ENCODE data around the gene SMG9. TPM values are rescaled to one million over a fixed set of nuclear protein-coding genes. Genes with fewer than 3 reads are reported as not detected.

SMG9 gene
- total and polyA plus RNA-seq, 2 of the 13 experiments (the other 11 are each of a cell fraction or from before 2014, with no cell fraction given) = 16.1 to 18.7 TPM

DNA sequence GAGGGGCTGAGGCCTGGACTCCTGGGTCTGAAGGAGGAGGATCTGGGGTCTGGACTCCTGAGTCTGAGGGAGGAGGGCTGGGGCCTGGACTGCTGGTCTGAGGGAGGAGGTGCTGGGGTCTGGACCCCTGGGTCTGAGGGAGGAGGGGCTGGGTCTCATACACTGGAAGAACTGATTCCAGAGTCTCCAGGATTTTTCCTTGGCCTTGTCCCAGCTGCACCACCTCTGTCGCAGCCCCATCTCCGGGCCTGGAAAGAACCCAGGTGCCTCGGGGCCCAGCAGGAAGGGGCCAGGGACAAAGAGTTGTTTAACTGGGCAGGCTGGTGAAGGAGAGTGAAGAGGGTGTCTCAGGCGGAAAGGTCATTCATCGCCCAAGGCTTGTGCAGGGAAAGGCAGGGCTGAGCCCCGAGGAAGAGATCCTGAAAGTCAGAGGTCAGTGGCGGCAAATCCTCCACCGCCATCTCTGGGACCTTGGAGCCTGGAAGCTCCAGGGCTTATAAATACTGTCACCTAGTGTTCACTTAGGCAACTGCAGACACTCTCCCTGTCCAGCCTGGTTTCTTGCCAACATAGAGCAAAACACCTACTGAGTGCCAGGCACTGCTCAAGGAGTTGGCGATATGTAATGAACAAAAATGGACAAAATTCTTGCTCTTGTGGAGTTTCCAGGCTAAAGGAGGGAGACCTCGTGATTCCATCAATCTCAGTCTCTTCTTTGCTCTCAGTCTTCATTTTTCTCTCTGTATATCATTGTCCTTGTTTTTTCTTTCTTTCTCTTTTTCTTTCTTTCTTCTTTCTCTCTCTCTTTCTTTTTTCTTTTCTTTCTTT lies 30.4 kb upstream of the SMG9 start (continued):
- TF ChIP-seq, protein P1, sequence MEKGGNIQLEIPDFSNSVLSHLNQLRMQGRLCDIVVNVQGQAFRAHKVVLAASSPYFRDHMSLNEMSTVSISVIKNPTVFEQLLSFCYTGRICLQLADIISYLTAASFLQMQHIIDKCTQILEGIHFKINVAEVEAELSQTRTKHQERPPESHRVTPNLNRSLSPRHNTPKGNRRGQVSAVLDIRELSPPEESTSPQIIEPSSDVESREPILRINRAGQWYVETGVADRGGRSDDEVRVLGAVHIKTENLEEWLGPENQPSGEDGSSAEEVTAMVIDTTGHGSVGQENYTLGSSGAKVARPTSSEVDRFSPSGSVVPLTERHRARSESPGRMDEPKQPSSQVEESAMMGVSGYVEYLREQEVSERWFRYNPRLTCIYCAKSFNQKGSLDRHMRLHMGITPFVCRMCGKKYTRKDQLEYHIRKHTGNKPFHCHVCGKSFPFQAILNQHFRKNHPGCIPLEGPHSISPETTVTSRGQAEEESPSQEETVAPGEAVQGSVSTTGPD (CRISPR knock-in tag; IDR thresholded peaks at IDR 0.05) = no peak
- no peak for TF ChIP-seq ZNF136 (CRISPR knock-in tag; IDR thresholded peaks at IDR 0.05; ENCODE audit: low read depth)
- 0 out of 2 replicates have a peak, but pooled peaks have one; percentile 26 for TF ChIP-seq ZNF205 (CRISPR knock-in tag; IDR thresholded peaks at IDR 0.05)
- no peak for TF ChIP-seq ZNF235 (CRISPR knock-in tag; IDR thresholded peaks at IDR 0.05; ENCODE audit: borderline replicate concordance)
- TF ChIP-seq, protein P2, sequence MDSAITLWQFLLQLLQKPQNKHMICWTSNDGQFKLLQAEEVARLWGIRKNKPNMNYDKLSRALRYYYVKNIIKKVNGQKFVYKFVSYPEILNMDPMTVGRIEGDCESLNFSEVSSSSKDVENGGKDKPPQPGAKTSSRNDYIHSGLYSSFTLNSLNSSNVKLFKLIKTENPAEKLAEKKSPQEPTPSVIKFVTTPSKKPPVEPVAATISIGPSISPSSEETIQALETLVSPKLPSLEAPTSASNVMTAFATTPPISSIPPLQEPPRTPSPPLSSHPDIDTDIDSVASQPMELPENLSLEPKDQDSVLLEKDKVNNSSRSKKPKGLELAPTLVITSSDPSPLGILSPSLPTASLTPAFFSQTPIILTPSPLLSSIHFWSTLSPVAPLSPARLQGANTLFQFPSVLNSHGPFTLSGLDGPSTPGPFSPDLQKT (CRISPR knock-in tag; IDR thresholded peaks at IDR 0.05; ENCODE audit: borderline replicate concordance) = no peak

DNA sequence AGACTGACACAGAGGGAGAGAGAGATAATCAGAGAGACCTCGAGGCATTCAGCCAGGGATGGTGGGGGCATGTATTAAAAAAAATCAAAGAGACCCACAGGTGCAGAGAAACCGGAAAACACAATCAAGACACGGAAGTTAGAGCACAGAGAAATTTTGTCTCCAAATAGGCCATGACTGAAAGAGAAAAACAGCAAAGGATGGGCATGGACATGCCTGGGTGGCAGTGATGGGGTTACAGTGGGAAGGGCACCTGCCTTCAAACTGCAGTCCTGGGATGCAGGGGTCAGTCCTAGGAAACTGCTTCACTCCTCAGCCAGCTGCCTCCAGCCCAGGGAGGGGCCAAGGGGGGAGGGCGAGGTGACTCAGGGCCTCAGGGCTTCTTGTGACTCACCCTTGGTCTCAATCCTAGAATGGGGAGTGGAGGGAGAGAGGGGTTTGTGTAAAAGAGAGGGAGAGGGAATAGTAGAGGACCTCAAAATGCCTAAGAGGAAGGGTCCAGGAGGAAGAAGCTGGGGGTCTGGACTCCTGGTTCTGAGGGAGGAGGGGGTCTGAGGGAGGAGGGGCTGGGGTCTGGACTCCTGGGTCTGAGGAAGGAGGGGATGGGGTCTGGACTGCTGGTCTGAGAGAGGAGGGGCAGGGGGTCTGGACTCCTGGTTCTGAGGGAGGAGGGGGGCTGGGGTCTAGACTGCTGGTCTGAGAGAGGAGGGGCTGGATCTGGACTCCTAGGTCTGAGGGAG lies 29.6 kb upstream of the SMG9 start:
- no peaks in the 10 kb centered on the region for H3K79me2 ChIP-seq (ENCODE audit: insufficient read depth, low read length)
- H3K4me2 ChIP-seq (ENCODE audit: low read depth, low read length) = no peak overlapping the region
- in situ Hi-C loops (cut with HindIII; ENCODE audit: extremely low pct_ligation_motif_present, low pct_unique_long_range_greater_than_20kb) (loop anchor here (5.0 kb wide), 1 partner anchor 37 kb away; no protein-coding TSS in a partner anchor), intact Hi-C loops (cut with micrococcal nuclease; ENCODE audit: unreplicated experiment) (no loop called here)
- TF ChIP-seq HMG20A (CRISPR knock-in tag; IDR thresholded peaks at IDR 0.05; ENCODE audit: borderline replicate concordance) (no peak), FOSL2 (CRISPR knock-in tag; IDR thresholded peaks at IDR 0.05) (peak; percentile 52; the same call in 1 of the 2 replicates)
- no peak for FAIRE-seq
- H3K27ac ChIP-seq (ENCODE audit: extremely low read length, insufficient read depth, low read length) = no peak overlapping the region
- CTCF ChIA-PET (ENCODE audit: low intra/inter-chr PET ratio, low total read pairs) = interaction anchor here (0.7 to 2.5 kb wide), 3 partner anchors 10 to 38 kb away, joined by 3 to 30 read pairs (median 4); no protein-coding TSS in a partner anchor
- H3K4me3 ChIP-seq (replicated peaks in 1 of 3; ENCODE audit: insufficient read depth in 1 of 3, low read depth in 2 of 3, low read length in 3 of 3) = no peak overlapping the region
- WGBS (ENCODE audit: low lambda C conversion rate) = 17% methylated on average over 4 of the region's 4 CpGs
- peaks cover 26% of the 10 kb centered on the region for H3K4me1 ChIP-seq (ENCODE audit: insufficient read depth, low read length)
- ATAC-seq = no peak; the same call in 2 of the 3 replicates
- no peak overlapping the region for H3K9ac ChIP-seq (ENCODE audit: insufficient read depth, low read depth, low read length)
- DNase-seq (ENCODE audit: low spot score) = no peak
- no peaks in the 10 kb centered on the region for H3K27me3 ChIP-seq (ENCODE audit: control insufficient read depth in 1 of 2, insufficient read depth in 2 of 2, low read length in 2 of 2)
- no peak overlapping the region for H2AFZ ChIP-seq (ENCODE audit: low read length)
- no peaks in the 10 kb centered on the region for H3K9me3 ChIP-seq (ENCODE audit: low read length)
- no peaks in the 10 kb centered on the region for H4K20me1 ChIP-seq (ENCODE audit: insufficient read depth, low read length)
- no TSS peak for BruUV-seq (replicated peaks)
- POLR2A ChIA-PET = no interaction called here
- H3K36me3 ChIP-seq (replicated peaks in 1 of 2; ENCODE audit: control insufficient read depth in 1 of 2, insufficient read depth in 2 of 2, low read length in 2 of 2) = no peaks in the 10 kb centered on the region

Data from HepG2 (cell line).